Measurements from ENCODE around the gene MAN2A2.

Gene MAN2A2

DNA sequence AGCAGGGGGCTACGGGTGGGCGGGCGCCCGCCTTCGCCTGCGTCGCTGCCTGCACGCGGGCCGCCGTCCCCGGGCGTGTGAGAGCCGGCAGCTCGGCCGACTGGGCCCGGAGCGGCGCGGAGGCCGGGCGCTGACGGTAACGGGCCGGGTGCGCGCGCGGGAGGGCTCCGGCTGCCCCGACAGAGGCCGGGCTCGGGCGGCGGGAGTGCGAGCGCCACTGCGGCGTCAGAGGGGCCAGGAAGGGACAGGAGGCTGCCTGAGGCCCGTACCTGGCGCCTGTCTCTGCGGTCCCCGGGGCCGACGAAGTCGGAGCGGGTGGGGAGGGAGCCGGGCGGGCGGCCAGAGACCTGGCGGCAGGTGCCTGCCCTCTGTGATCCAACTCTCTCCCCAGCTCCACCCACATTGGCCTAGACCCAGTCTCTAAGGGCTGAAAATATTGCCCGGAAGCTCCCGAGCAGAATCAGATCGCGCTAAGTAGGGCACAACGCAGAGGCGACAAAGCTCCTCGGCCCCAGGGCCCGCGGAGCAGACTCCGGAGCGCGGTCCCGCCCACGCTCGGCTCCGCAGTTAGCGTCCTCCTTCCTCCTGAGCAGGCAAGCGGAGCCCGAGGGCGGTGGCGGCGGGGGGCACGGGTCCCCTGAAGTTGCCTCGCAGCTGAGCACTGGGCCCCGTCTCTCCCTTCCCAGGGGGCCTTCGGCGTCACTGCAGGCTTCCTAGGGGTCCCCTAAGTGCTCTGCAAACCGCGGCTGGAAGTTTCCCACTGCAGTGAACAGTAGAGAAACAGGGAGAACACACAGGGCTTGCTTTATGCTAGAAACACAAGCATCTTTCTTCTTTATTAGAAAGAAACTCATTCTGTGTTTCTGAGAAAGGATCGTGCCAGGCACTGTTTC, at the start of gene MAN2A2:
TSS of gene MAN2A2 (plus strand) at position 463 of the 893 bp plus-strand sequence. CDS start 906 bp downstream, outside the sequence.
- no peak for DNase-seq (ENCODE audit: low read depth, low spot score)

DNA sequence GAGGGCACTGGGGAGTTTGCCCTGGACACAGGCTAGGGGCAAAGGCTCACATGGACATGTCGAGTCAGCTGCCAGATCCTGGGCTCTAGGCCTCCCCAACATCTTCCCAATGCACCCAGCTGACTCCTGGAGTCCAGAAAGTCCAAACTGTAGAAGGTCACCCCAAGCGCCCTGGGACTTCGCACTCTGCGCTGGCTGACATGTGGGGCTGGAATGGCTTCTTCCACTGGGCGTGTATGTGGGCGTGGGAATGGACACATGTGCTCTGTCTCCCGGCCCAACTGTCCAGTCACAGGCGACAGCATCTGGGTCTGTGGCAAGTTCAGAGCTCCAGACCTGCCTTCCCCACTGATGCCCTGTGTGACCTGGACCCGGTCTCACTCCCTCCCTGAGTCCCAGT, 48.0 kb upstream of the MAN2A2 start:
- DNase-seq (ENCODE audit: low read depth, low spot score): no peak

DNA sequence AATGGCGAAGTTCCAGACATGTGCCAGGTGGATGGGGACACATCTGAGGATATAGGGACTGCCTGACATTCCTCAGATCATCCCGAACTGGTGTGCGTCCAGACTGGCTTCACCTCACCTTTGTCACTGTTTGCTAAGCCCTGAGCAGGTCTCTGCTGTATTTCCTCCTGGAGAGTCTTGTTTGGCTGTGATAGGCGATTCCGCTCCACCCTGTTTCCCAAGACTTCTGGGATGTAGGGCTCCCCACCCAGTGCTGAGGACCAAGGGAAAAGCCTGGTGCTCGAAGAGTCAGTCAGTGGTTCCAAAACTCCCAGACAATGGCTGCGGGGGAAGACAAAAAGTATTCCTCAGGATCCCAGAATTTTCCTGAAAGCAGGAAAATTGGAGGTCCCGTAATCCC, 45.8 kb upstream of the MAN2A2 start:
- DNase-seq (ENCODE audit: low read depth, low spot score): no peak

DNA sequence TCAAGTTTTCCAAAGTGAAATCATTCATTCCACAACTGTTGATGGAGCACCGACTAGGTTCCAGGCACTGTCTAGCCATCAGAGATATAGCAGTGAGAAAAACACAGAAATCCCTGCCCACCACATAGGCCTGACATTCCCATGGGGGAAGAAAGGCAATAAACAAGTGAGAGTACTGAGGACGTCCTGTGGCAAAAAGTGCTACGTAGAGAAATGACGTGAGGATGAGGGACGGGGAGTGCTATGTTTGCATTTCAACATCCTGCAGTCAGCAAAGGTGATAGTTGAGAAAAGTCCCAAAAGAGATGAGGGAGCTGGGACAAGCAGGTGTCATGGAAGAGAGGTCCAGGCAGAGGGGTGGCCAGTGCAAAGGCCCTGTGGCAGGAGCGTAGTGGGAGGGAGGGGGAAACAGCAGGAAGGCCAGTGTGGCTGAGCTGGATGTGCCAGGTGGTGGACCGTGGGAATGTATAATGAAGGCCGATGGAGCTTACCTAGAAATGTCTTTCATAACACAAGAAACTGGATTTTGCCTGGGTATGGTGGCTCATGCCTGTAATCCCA, 45.1 kb upstream of the MAN2A2 start:
- DNase-seq (ENCODE audit: low read depth, low spot score): no peak

DNA sequence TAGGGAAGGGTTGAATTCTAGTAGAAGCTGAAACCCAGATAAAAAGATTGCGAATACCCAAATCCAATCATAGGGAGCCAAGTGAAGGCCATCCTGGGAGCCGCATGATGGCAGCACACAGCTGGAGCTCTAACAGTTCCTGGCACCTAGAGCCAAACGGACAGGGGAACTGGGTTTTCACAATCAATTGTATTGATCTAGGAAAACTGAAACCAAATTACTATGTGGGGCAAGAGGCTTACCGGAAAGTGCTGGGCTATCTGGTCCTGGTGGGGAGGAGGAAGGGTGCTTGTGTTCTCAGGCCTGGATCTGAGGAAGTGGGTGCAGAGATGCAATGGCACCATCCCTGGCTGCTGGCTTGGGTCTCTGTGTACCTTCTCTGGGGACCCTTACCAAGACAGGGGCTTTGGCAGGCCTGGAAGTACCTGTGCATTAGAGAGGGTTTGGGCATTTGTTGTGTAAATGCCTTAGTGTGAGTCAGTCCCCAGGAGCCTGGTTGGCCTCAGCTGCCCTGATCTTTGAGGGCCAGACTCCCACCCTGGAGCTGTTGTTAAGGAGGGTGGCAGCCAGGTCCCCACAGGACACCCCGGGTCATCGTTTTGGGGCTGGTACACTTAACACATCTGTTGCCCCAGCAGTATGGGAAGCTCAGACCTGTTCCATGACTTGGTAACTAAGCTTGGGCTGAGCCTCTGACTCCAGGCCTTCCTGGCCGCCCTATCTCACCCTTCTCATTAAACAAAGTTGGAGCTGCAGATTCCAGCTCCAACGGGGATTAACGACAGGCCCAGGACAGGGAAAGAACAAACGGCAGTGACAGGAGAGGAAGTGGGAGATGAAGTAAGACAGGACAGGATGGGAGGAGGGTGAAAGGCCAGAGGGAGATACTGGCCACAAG, 43.6 kb upstream of the MAN2A2 start:
- DNase-seq (ENCODE audit: low read depth, low spot score): no peak

DNA sequence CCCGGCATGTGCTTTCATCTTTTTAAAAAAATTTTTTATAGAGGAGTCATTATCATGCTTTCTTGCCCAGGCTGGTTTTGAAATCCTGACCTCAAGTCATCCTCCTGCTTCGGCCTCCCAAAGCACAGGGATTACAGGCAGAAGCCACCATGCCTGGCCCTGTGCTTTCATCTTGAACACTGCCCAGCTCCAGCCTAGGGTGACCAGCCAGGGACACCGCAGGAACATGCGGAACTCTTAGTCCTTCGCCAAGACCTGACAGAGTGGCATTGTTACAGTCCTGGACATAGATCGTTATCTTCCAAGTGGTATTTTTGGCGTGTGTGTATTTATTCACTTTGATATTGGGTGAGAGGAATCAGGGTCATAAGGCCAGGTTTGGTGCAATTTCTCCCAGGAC, 42.7 kb upstream of the MAN2A2 start:
- no peak for DNase-seq (ENCODE audit: low read depth, low spot score)

DNA sequence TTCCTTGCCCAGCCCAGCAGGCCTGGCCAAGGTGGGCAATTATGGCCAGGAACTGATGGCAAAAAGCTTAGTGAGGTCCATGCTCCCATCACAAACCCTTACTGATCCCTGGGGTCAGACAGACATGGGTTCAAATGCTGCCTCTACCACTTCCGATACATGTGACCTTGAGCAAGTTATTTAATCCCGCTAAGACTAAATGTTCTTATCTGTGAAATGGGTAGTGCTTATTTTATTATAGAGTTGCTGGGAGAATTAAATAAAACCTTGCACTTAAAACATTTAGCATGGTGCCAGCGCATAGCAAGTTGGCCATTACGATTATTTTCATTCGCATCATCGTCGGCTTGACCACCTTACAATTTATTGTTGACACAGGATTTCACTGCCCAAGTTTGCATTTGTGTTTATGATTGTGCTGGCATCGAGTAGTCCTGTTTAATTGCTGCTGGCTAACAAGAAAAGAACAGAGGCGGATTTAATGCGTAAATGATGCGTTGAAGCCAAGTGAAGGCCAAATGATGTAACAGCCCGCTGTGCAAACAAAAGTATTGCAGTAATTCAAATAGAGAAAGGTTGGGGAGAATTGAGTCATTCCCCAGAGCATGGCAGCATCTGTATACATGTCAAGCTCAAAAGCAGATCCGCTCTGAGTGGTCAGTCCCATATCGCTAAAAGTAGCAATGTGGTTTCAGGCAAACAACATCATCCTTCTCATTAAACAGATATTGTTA, 42.0 kb upstream of the MAN2A2 start:
- no peak for DNase-seq (ENCODE audit: low read depth, low spot score)

DNA sequence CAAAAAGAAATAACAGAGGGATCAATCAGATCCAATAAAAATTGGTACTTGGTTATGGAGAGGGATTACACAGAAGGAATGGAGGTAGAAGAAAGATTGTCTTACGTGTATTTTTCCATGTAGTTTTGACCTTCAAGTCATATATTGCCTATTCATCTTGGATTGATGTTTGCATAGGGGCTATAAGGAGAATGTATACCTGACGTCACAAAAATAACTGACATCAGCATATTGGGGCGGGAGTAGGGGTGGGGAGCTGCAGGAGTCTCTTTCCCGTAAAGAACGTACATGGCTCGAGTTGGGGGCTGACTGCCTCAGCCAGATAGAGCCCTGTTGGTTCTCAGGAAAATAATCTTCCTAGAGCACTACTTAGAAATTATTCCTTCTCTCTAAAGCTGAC, 40.6 kb upstream of the MAN2A2 start:
- no peak for DNase-seq (ENCODE audit: low read depth, low spot score)

DNA sequence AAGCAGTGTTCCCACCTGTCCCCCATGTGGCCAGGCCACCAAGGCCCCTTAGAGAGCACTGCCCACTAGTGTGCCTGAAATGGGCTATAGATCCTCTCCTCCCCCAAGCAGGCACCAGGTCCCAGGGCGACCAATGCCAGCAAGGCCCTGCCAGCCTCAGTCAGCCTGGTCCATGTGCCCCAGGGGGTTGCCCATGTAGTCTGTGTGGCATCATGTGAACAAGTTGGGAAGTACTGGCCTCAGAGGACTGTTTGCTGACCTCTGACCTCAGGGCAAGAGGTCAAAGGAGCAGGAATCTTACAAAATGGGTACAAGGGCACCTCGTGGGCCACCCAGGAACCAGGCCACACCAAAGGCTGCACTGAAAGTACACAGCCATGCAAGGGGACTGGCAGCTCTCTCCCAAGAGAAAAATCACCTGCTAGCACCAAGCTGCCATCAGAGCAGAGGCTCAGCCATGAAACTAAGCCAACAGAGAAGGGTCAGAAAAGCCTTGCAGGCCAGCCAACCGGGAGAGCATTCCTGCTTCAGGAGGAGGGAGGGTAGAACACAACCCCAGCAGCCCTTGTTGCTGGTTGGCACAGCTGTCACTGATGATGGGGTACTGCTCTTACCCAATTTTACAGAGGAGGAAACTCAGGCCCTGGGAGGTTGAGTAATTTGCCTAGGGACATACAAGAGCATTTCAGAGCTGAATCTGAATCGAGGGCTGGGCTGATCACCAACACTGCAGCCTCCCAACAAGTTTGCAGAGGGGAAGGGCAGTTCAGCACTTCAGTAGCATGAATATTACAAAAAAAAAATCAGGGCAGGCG, 39.9 kb upstream of the MAN2A2 start:
- DNase-seq (ENCODE audit: low read depth, low spot score): no peak

DNA sequence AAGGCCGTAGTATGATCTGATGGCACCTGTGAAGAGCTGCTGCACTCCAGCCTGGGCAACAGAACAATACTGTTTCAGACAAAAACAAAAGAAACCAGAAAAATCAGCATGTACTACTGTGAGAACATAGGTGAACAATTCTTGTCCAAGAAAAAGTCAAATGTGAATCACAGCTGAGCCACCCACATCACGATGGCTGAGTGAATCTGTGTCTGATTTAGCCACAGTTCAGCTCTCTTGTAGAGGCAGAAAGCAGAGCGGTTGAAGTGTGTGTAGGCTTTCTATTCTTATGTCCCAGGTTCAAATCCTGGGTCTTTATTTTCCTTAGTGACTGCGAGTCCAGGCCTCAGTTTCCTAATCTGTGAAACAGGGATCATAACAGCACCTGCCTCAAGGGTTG, 39.1 kb upstream of the MAN2A2 start:
- DNase-seq (ENCODE audit: low read depth, low spot score): no peak

DNA sequence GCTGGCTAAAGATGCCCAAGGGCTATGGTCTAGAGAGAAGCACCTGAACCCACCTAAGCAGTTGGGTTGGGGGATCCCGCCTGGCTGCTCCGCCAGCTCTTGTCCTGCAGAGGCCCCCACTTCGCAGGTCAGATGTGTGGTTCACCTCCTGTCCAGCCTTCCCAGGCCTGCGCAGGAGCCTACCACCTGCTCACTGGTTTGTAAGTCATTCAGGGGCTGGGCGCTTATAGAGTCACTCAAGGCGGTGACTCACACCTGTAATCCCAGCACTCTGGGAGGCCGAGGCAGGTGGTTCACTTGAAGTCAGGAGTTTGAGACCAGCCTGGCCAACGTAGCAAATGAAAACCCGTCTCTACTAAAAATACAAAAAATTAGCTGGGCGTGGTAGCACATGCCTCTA, 38.6 kb upstream of the MAN2A2 start:
- DNase-seq (ENCODE audit: low read depth, low spot score): no peak

DNA sequence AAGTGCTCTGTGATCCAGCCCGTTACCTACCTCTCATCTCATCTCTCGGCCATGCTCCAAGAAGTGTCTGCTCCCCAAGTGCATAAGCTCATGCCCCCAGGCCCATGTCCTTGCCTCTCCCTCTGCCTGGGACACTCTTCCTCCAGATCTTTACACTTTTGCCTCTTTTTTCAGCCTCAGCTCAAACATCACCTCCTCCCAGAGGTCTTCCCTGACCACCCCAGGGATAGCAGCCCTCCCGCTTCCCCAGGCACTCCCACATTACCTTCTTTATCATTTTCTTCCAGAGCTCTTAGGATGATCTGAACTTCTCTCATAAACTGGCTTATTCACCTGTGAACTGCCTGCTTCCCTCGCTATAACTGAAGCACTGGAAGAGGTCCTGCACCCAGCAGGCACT, 37.4 kb upstream of the MAN2A2 start:
- no peak for DNase-seq (ENCODE audit: low read depth, low spot score)

DNA sequence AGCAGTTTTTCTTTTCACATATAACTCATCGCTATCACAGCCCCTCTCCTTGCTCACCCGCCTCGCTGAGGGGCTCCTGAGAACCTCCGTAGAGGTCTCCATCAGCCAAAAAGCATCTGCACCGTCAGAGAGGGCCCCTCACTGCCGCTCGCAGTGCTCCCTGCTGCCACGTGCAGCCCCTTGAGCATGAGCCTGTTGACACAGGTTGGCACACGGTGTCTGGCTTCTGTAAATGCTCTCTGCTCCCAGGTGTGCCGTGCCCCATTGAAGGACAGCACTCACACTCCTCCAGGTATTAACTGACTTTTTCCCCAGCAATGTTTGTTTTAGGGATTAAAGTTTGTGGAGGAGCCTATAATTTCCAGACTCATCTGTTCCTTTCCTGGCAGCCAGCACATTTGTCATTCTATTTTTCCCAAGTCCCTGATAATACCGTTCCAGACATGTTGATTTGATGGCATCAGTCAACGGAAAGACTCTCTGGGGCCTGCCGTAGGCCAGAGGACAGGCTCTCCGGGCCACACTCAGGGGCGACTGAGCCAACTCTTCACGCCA, 36.9 kb upstream of the MAN2A2 start:
- no peak for DNase-seq (ENCODE audit: low read depth, low spot score)

DNA sequence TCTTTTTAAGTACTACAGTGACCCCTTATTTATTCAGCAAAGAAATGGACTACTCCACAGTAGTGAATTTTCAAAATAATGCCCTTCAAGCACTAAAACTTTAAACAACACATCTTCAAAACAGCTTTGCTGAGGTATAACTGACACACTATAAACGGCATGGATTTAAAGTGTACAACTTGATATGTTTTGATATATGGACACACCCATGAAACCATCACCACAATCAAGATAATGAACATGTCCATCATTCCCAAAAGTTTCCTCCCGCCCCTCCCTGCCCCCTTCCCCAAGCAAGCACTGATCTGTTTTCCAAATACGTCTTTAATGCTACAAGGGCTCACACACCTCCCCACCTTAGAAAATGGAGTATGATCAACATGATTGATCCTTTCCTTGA, 36.3 kb upstream of the MAN2A2 start:
- DNase-seq (ENCODE audit: low read depth, low spot score): no peak

DNA sequence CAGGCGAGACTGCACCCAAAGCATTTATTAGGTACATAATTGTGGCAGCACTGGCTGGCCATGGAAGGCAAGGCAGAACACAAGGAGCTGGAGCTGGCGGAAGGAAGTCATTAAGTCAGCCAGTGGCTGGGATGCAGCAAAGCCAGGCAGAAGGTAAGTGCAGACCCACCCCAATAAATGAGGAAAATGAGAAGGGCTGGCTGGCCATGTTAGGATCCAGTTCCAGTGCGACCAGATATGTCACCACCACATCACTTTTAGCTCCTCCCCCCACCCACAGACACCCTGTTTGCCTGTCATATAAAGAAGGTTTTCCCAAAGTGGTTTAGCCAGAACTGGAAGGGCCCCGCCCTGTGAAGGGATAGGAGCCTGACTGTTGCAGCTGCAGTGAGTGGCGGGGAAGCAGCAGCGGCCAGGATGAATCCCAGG, 34.8 kb upstream of the MAN2A2 start, which contains the start of gene FURIN:
TSS of gene FURIN (plus strand) at position 328 of the 429 bp plus-strand sequence. CDS start 7,153 bp downstream, outside the sequence.
- no peak for DNase-seq (ENCODE audit: low read depth, low spot score)

DNA sequence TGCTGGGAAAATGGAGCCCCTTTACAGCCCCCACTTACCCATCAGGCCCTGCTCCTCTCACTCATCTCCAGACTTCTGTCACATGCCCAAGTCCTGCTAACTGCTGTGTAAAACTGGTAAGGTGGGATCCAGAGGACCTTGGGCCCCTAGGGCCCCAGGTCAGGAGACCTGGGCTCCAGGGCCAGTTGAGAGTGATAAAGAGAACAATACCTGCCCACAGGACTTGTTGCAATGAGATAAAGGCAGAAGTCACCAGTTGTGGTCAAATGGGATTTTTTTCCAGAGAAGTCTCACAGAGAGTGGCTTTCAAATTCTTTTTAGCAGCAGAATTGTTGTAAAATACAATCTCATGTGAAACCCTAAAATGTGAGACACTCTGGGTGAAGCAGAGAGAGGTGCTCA, 34.0 kb upstream of the MAN2A2 start:
- DNase-seq (ENCODE audit: low read depth, low spot score): no peak

DNA sequence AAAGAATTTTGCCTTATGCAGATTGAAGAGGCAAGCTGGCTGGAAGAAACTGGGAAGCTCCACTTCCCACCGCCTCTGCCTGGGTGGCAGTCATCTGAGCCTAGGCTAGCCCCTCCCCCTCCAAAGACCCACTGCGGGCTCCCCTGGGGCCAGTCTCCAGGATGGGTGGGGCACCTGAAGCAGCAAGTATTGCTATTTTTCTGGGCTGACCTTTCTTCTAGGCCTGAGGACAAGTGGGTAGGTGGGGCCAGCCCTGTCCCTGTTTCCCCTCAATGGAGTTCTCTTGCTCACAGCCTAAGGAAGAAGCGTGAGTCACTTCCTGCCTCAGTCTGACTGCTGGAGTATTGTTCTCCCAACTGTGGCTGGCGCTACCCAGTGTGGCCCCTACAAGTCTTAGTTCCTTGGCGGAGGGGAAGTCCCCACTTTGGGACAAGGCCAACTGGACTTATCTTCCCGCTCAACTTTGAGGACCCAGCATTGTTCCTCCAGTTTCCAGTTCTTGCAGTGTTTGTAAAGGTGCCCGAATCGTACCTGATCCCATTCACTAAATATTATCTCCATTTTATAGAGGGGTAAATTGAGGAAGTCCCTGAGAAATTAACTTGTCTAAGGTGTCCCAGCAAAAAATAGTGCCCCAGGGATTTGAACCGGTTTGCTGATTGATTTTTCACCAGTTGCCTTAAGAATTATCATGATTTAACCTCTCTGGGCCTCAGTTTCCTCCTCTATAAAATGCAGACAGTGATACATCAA, 33.3 kb upstream of the MAN2A2 start:
- DNase-seq (ENCODE audit: low read depth, low spot score): peak; percentile 50

DNA sequence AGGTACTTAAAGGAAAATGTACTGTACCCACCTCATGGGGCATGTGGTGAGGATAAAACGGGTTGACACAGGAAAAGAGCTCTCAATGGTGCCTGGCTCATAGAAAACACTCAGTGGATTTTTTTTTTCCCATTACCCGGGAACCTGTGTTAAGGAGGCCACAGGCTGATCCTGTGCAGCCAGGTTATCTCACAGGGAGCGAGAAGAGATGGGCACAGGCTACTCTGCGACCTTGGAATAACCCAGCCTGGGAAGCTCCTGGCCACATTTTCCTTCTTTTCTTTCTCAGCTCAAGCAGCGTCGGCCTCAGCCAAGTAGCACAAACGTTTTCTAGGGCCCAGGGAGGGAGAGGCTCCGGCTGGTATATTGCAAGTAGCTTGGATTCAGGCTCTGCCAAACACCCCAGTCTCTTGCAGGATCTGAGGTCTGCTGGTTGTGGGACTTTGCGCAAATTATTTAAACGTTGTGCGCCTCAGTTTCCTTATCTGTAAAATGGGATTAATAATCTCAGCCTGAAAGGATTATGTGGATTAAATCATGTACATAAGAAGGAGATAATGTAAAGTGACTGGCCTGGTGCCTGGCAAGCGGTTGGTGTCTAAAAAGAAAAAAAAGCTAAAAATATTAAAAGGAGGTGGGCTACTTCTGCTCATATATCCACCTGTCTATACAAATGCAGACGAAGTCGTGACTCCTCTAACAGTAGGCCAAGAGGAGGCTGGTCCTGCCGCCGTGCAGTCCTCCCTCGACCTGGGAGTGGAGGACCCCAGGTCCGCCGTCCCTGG, 32.6 kb upstream of the MAN2A2 start:
- DNase-seq (ENCODE audit: low read depth, low spot score): no peak
